ENCODE results near the gene SERPINB1.
"Not testable (repeated sequence)": the region's sequence is repeated elsewhere in the genome, so short reads cannot be mapped to it uniquely, and the experiment has no call there.

The SERPINB1 gene

GRCh38 chr6:2816158-2816557, 25.5 kb downstream of the SERPINB1 start:
- no peak for DNase-seq (ENCODE audit: low spot score)

DNA sequence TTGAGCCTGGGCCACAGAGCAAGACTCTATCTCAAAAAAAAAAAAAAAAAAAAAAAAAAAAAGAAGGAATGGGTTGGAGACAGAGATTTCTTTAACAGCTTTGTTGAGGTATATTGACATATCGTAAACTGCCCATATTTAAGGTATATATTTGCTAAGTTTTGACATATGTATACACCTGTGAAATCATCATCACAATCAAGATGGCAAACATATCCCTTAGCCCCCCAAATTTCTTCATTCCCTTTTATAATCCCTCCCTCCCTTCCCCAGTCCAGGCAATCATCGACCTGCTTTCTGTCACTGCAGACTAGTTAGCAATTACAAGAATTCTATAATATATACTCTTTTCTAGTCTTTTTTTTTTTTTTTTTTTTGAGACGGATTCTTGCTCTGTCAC, 29.0 kb downstream of the SERPINB1 start:
- DNase-seq (ENCODE audit: low spot score), result no peak

DNA sequence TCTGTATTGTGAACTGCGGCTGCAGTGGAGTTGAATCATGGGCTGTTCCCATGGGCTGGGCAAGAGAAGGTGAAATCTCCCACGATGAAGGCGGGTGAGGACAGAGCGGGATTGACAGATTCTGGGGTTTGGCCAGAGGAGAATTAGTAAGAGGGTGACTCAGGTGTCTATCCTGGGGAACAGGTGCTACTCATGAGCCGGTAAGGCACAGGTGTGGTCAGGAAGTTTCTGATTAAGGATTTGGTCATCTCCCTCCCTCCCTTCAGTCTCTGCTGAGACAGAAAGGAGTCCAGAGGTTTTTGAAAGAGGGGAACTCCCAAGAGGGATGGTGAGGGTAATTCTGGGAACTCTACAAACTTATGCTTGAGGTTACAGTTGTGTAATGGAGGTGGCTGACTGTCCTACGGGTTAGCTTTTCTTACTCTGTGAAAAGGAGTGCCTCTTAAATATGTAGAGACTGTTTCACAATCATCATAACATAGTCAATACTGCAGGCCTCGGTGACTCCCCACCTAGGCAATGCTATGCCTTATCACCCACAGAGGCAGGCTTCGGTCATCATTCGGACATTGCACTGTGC, 31.5 kb downstream of the SERPINB1 start:
- no peak for DNase-seq (ENCODE audit: low spot score)

DNA sequence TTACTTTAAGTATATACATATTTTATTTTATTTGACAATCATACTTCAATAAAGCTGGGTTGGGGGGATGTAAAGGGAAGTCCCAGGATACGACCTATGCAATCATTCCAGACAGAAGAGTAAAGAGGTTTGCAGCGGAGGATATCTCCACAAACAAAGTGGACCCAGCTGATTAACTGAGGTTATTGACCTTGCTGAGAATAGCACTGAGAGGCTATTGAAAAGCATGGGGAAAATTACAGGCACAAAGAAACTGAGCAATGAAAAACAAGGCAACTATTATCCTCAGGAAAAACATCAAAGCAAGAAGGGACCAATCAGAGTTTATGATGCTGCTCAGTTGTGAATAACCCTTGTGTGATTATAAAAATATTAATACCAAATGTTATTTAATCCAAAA, 32.6 kb downstream of the SERPINB1 start:
- no peak for DNase-seq (ENCODE audit: low spot score)

DNA sequence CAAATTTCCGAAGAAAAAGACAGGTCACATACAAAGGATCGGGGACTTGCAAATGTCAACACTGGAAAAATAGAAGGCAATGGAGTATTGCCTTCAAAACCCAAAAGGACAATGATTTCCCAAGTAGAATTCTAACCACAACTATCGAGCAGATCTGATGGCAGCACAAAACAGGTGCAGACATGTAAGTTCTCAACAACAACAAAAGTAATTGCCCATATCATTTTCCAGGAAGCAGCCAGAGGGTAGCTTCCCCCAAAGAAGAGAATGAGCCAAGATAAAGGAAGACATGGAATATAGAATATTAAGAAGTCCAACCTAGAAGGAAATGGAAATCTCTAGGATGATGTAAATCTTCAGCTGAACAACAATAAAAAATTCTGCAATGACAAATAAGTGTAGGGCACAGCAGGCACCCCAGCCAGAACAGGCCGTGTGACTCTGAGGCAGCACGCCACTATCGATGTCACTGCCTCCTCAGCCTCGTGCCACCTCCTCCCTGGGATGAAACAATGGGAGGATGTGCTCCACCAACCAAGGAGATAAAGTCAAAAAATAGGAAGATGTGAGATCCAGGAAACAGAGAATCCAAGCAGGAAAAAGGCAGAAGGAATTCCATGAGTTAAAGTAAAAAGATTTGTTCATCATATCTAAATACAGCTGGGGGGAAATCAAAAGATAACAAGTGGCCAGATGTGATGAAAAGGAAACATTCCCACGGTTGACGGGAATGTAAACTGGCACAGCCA, 34.1 kb downstream of the SERPINB1 start:
- DNase-seq (ENCODE audit: low spot score), result no peak

DNA sequence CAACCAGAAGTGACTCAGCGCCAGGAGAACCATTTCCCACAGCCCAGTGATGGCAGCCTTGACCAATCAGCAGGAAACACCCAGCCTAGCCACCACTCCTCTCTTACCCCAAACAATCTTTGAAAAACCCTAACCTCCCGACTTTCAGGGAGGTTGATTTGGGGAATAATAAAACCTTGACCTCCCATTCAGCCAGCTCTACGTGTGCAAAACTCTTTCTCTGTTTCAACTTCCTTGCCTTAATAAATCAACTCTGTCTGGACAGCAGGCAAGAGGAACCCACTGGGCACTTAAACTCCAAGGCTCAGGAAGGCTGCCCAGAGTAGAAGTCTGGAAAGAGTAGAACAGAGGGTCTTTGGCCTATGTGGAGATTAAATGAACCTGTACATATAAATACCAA, 35.0 kb downstream of the SERPINB1 start:
- no peak for DNase-seq (ENCODE audit: low spot score)

GRCh38 chr6:2805031-2805430, 36.6 kb downstream of the SERPINB1 start:
- DNase-seq (ENCODE audit: low spot score), result no peak

GRCh38 chr6:2804516-2804915, 37.1 kb downstream of the SERPINB1 start:
- DNase-seq (ENCODE audit: low spot score), result no peak

DNA sequence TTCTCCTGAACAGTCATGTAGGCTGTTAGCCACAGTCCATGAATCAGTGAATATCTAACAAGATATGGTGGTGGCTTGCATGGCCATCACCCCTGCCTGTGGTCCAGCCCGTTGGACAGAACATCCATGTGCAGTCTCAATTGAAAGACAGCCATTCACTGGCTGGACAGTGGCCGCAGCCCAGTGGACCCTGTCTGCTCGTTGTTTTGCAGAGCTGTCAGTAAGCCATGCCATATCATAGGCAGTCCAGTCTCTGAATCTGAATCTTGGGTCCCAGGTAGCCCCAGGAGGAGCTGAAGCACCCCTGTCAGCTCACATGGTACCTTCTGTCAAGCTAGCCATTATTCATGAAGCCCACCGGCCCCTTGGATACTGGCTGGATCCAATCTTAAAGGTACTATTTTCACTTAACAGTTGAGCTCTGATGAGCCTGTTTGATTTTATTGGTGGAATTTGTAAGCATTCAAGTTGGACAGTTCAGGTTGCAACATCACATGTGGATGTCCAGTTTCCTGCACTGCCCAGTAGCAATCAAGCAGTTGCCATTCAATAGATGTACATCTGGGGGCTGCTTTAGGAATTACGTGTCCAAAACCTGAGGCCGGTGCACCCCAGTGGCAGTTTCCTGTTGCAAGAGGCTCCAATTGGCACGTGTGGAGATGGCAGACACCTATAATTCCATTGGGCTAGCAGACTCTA, 37.8 kb downstream of the SERPINB1 start:
- DNase-seq (ENCODE audit: low spot score), result no peak

GRCh38 chr6:2802521-2803060, 39.1 kb downstream of the SERPINB1 start:
- DNase-seq (ENCODE audit: low spot score), result no peak

GRCh38 chr6:2801687-2802086, 40.0 kb downstream of the SERPINB1 start:
- DNase-seq (ENCODE audit: low spot score), result not testable (repeated sequence)

- no peak for DNase-seq (ENCODE audit: low spot score)
These were observed 40.9 kb downstream of the SERPINB1 start for GRCh38 chr6:2800552-2801316.

DNA sequence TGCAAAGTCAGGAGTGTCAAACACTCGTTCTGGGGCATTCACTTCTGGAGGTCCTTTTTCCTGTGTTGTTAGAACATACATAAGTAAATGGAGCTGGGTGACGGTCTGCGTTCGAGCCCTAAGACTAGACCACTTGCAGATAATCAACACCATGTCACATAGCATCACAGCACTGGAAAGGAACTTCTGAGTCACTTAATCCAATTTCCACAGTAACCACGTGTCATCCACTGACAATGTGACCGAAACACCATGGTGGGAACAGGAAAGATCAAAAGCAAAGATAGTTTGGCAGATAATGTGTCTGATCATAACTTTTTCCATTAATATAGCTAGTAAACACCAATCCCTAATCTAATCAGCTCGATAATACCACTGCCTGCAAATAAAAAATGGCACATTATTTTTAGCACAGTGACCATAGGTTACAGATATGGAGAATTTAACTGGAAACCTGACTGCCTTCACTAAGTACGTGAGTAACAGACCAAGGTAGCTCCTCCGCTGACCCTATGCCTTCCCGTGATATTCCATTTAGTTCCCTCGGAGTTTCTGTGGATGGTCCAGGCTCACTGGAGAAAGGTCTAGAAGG, 41.6 kb downstream of the SERPINB1 start:
- no peak for DNase-seq (ENCODE audit: low spot score)

DNA sequence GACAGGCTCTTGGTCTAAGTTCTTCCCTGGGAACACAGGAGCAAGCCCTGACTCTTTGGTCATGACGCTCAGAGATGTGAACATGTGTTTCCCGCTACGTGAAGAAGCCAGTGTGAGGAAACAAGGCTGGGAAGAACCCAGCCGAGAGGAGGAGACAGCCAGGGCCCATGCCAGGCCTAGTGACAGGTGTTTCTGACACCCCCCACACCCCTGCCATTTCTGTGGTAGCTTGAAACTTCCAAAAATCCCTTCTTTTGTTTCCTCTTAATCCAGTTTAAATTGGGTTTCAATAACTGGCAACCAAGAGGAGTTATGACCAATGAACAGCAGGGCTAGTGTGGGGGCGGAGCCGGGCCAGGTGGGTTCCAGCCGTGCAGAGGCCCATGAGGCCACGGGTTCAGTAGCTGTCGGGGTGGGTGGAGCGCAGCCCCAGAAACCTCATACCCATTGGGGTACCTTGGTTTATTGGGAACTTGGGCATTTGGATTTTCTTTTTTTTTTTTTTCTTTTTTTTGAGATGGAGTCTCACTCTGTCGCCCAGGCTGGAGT, 43.0 kb downstream of the SERPINB1 start:
- DNase-seq (ENCODE audit: low spot score), result no peak

- DNase-seq (ENCODE audit: low spot score), result no peak
These were observed 44.1 kb downstream of the SERPINB1 start for GRCh38 chr6:2797564-2798031.

- DNase-seq (ENCODE audit: low spot score), result no peak
These were observed 44.8 kb downstream of the SERPINB1 start for GRCh38 chr6:2796861-2797260.

GRCh38 chr6:2795956-2796355, 45.7 kb downstream of the SERPINB1 start:
- no peak for DNase-seq (ENCODE audit: low spot score)

GRCh38 chr6:2795162-2795561, 46.5 kb downstream of the SERPINB1 start:
- DNase-seq (ENCODE audit: low spot score), result no peak

DNA sequence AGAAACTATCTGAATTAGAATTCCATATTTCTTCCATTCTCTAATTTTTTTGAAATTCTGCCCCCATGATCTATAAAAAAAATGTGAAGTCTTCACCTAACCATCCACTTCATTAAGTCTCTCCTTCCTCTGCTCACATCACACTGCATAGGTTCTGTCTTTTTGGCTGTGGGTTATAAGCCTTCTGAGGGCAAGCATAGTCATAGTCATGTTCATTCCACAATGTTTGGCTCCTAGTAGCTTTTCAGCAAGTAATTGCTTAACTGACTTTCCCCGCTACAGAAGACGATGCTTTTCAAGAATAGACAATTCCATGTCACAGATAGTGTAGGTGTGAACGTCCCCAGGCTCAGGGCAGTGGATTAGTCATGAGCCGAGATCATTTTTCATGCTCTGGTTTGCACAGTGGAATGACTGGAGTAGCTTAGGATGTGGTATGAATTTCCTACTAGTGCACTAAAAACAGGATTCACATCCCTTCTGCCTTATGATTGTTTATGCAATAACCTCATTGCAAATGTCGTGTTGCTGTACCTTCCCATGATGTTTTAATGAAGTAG, 47.4 kb downstream of the SERPINB1 start:
- DNase-seq (ENCODE audit: low spot score), result no peak

GRCh38 chr6:2793534-2794151, 48.0 kb downstream of the SERPINB1 start:
- no peak for DNase-seq (ENCODE audit: low spot score)

Measured in AG08396 (cell line).